K562 (cell line): ENCODE results near the gene KRT80. TPM values are rescaled to one million over a fixed set of nuclear protein-coding genes. Genes with fewer than 3 reads are reported as not detected.

Experiments used
- ELF4 ChIP-seq: fragments of 450-650 bp; formaldehyde crosslinking; IDR thresholded peaks from 2 replicates; pipeline ENCODE4 v1.4.0; 2022; ENCODE audit warnings: missing genetic modification characterization
- MTA3 ChIP-seq: fragments of 450-650 bp; formaldehyde crosslinking; IDR thresholded peaks from 2 replicates; pipeline ENCODE4 v1.6.1; 2017; ENCODE audit warnings: mild to moderate bottlenecking, borderline replicate concordance
- PBX2 ChIP-seq, 2 experiments: IDR thresholded peaks in 1 of 2; conservative IDR thresholded peaks in 1 of 2; 2 replicates each; pipeline ENCODE4 v1.6.1; 2016; ENCODE audit warnings: low read depth in 2 of 2, mild to moderate bottlenecking in 1 of 2, missing compliant biosample characterization in 1 of 2, missing genetic modification characterization in 1 of 2, moderate library complexity in 1 of 2
- RNF219 ChIP-seq: fragments of 250-450 bp; sonication (Bioruptor Pico); IDR thresholded peaks from 2 replicates; pipeline ENCODE4 v1.5.0; 2022; ENCODE audit warnings: mild to moderate bottlenecking
- SREBF2 ChIP-seq: sonication (generic); formaldehyde crosslinking; IDR thresholded peaks from 2 replicates; pipeline ENCODE4 v1.4.0; 2020; ENCODE audit warnings: mild to moderate bottlenecking, missing genetic modification reagents
- ZNF232 ChIP-seq: sonication (generic); formaldehyde crosslinking; IDR thresholded peaks from 2 replicates; pipeline ENCODE4 v1.8.0; 2022; ENCODE audit warnings: mild to moderate bottlenecking, missing genetic modification reagents
- ZNF609 ChIP-seq: sonication (generic); formaldehyde crosslinking; IDR thresholded peaks from 2 replicates; pipeline ENCODE4 v1.8.1; 2023; ENCODE audit warnings: missing genetic modification reagents, mild to moderate bottlenecking, borderline replicate concordance
- polyA plus RNA-seq, 8 experiments: library from polyadenylated mRNA; depleted of rRNA in 4 of 8; stranded (reverse) in 5 of 8; unstranded in 3 of 8; fragments of >200 nt; fragmentation: Nextera tagmentation in 2 of 8; fragmentation: Illumina TruSeq in 1 of 8; extraction: Ambion mirVana in 2 of 8; extraction: Trizol in 1 of 8; gene quantifications; 2 replicates each; pipeline versions ENCODE4 v1.2.1 to v1.2.3, GENCODE V29; 2011 to 2014; ENCODE audit warnings: inconsistent platforms in 1 of 8, missing spikeins in 1 of 8
- total RNA-seq, 7 experiments: library from RNA; depleted of rRNA in 6 of 7; stranded (reverse); fragments of >200 nt in 6 of 7; fragmentation: Illumina TruSeq in 2 of 7; extraction: Trizol in 2 of 7; gene quantifications; 2 replicates each; pipeline versions ENCODE4 v1.2.1 to v1.2.3, GENCODE V29; 2011 to 2021; ENCODE audit warnings: low replicate concordance in 1 of 7

KRT80 gene
- total and polyA plus RNA-seq, 9 of the 15 experiments (the other 6 are each of a cell fraction or from before 2014, with no cell fraction given): not detected

GRCh38 chr12:52235822-52236361, 44.1 kb upstream of the KRT80 start (continued):
- no peak for TF ChIP-seq PBX2 (CRISPR knock-in tag; IDR thresholded peaks at IDR 0.05; ENCODE audit: low read depth)
- TF ChIP-seq PBX2 (tag; conservative IDR thresholded peaks at IDR 0.05; ENCODE audit: low read depth): no peak
- TF ChIP-seq ELF4 (CRISPR knock-in tag): no peak
- no peak for TF ChIP-seq SREBF2 (CRISPR knock-in tag)
- TF ChIP-seq ZNF609: no peak
- TF ChIP-seq ZNF232 (CRISPR knock-in tag): no peak
- TF ChIP-seq MTA3: no peak
- no peak for TF ChIP-seq RNF219 (CRISPR knock-in tag)
